Spleen (tissue), 7 donors: ENCODE results near the gene HLA-DRA.

ENCODE experiments used
- POLR2A ChIP-seq, 3 donors: fragments of 450-650 bp; IDR thresholded peaks; one replicate each; pipeline ENCODE4 v1.5.1; 2017; ENCODE audit warnings: antibody characterized with exemption in 3 of 3, mild to moderate bottlenecking in 1 of 3
- TF ChIP-seq, protein P1 (sequence below), 11 experiments: fragments of 200-600 bp in 7 of 11; fragments of 450-650 bp in 4 of 11; sonication (generic) in 4 of 11; IDR thresholded peaks in 8 of 11; conservative IDR thresholded peaks in 3 of 11; 1 replicate in 7 of 11; 2 replicates in 4 of 11; pipeline versions ENCODE4 v1.4.0 to v1.8.0; 2016 to 2021; ENCODE audit warnings: antibody characterized with exemption in 11 of 11, inconsistent platforms in 4 of 11, mild to moderate bottlenecking in 1 of 11
- donor health status: DM: no; HTN: no; CAD: no; lungs with moderate emphysema.
- donor health status: DM: no; HTN: no; CAD: no.
- donor health status: DM: no; HTN: no; CAD: no.

DNA sequence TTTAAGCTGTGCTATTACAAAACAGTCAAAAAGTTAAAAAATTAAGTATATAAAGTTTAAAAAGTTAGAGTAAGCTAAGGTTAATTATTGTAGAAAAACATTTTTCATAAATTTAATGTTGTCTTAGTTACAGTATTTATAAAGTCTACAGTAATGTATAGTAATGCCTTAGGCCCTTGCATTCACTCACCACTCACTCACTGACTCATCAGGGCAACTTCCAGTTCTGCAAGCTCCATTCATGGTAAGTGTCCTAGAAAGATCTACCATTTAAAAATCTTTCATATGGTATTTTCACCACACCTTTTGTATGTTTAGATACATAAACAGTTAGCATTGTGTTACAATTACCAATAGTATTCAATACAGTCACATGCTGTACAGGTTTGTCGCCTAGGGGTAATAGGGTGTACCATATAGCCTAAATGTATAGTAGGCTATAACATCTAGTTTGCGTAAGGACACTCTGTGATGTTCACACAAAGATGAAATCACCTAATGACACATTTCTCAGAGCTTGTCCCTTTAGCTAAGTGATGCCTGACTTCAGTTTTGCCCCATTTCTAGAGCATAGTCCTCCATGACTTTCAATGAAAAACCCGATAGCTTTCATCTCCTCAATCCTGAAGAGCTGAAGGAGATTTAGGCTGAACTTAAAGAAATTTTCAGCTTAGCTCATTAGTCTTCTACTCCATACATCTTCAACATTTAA is 14.9 kb upstream of the HLA-DRA start:
- TF ChIP-seq, protein P1, sequence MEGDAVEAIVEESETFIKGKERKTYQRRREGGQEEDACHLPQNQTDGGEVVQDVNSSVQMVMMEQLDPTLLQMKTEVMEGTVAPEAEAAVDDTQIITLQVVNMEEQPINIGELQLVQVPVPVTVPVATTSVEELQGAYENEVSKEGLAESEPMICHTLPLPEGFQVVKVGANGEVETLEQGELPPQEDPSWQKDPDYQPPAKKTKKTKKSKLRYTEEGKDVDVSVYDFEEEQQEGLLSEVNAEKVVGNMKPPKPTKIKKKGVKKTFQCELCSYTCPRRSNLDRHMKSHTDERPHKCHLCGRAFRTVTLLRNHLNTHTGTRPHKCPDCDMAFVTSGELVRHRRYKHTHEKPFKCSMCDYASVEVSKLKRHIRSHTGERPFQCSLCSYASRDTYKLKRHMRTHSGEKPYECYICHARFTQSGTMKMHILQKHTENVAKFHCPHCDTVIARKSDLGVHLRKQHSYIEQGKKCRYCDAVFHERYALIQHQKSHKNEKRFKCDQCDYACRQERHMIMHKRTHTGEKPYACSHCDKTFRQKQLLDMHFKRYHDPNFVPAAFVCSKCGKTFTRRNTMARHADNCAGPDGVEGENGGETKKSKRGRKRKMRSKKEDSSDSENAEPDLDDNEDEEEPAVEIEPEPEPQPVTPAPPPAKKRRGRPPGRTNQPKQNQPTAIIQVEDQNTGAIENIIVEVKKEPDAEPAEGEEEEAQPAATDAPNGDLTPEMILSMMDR (IDR thresholded peaks at IDR 0.05 in 8 of 11, conservative IDR thresholded peaks at IDR 0.05 in 3 of 11) = no peak
- no peak for TF ChIP-seq POLR2A (IDR thresholded peaks at IDR 0.05)
